GM12873 (cell line): Measurements from ENCODE around the gene SH3YL1.

Experiments
- TF ChIP-seq, protein P1 (sequence below): IDR thresholded peaks from 2 replicates; pipeline ENCODE4 v1.5.1; 2012; ENCODE audit warnings: low read depth, mild to moderate bottlenecking, moderate library complexity, low read length, control low read depth; ENCODE audit not compliant: insufficient read depth; ENCODE audit errors: missing control alignments

The SH3YL1 gene

DNA sequence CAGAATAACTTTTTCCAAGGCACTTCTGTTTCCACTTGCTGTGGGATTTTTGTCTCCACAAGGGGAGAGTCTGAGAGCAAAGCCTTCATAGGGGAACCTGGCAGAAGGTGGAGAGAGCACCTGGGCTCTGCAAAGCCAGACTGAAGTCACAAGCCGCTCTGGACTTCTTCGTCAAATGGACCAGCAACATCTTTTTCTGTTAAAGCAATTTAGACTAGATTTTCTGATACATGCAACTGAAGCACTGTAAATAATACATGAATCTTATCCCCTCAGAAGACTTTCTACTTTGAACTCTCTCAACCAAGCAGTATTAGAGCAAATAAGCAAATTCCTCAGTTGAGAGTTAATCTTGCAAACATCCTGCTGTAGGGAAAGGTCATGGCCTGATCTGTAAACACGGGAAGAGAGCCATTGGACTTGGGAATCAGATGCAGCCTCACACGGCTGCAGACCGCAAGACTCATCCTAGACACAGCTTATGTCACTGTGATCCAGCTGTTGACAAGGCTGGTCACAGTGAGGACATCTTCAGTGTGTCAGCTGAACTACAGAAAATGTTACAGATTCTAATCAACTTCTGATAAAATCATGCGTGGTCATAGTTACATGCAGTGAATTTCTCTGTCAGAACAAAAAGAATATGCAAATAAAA, 3.2 kb downstream of the SH3YL1 start:
- TF ChIP-seq, protein P1, sequence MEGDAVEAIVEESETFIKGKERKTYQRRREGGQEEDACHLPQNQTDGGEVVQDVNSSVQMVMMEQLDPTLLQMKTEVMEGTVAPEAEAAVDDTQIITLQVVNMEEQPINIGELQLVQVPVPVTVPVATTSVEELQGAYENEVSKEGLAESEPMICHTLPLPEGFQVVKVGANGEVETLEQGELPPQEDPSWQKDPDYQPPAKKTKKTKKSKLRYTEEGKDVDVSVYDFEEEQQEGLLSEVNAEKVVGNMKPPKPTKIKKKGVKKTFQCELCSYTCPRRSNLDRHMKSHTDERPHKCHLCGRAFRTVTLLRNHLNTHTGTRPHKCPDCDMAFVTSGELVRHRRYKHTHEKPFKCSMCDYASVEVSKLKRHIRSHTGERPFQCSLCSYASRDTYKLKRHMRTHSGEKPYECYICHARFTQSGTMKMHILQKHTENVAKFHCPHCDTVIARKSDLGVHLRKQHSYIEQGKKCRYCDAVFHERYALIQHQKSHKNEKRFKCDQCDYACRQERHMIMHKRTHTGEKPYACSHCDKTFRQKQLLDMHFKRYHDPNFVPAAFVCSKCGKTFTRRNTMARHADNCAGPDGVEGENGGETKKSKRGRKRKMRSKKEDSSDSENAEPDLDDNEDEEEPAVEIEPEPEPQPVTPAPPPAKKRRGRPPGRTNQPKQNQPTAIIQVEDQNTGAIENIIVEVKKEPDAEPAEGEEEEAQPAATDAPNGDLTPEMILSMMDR: no peak

DNA sequence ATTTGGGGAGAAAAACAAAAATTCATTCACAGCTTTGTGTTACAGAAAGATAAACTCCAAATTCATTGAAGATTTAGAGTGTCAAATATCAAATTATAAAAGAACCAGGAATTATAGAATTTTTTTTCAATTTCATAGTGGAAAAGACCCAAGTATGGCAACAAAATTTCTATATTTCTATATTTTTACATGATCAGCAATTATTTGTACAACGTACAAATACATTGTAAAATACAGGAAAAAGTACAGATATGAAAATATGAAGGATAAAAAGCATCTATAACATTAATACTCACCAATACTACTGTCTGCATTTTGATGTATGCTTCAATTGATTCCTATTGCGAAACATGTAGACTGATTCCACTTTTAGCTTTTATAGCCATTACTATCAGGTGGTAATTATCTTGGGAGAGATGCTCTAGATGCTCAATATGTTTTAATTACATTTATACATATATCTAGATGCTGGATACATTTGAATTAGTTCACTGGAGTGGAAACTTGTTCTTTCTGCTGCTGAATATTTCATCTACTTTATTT, 4.0 kb downstream of the SH3YL1 start:
- TF ChIP-seq, protein P1: no peak

DNA sequence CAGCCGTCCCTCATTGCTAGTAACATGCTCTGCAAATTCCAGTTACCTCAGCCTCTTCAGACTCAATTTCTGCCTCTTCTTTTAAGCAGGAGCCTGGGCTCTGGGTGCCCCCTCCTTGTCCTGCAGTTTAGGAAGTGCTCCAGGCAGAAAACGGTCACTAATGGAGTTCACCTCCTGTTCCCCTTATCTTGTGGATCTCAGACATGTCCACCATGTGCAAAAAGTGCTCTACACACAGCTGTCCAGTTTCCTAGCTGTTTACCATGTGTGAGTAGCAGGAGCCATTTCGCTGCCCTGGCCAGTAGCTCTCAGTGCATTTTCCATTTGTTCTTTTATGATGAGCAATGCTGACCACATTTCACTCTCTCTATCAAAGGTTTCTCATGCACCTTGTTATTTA, 4.9 kb downstream of the SH3YL1 start:
- TF ChIP-seq, protein P1: no peak

DNA sequence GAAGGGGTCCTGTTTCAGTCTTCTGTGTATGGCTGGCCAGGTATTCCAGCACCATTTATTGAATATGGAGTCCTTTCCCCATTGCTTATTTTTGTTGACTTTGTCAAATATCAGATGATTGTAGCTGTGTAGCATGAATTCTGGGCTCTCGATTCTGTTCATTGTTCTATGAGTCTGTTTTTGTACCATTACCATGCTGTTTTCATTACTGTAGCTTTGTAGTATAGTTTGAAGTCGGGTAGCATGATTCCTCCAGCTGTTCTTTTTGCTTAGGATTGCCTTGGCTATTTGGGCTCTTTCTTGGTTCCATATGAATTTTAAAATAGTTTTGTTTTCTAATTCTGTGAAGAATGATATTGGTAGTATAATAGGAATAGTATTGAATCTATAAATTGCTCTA, 6.0 kb downstream of the SH3YL1 start:
- TF ChIP-seq, protein P1: no peak

DNA sequence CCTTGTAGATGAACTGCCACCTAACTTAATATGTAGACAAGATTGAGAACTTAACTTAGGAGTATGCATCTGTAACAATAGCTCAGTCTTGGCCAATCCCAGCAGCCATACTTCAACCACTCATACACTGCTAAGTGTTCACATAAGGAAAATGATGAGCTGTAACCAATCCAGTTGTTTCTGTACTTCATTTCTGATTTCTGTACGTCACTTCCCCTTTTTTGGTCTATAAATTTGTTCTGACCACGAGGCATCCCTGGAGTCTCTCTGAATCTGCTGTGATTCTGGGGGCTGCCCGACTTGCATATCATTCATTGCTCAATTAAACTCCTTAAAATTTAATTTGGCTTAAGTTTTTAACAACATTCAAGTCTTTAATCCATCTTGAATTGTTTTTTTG, 6.4 kb downstream of the SH3YL1 start:
- TF ChIP-seq, protein P1: no peak

DNA sequence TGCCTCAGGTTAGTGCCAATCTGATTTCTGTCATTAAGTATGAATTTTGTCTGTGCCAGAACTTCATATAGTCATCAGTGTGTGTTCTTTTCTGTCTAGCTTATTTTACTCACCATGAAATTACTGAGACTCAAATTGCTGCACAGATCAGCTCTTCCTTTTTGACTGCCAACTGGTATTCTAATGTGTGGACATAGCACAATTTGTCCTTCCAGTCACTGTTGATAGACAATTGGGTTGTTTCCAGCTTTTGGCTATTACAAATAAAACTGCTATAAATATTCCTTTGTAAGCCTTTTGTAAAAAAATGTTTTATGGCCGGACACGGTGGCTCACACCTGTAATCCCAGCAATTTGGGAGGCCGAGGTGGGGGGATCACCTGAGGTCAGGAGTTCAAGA, 7.7 kb downstream of the SH3YL1 start:
- TF ChIP-seq, protein P1: no peak

DNA sequence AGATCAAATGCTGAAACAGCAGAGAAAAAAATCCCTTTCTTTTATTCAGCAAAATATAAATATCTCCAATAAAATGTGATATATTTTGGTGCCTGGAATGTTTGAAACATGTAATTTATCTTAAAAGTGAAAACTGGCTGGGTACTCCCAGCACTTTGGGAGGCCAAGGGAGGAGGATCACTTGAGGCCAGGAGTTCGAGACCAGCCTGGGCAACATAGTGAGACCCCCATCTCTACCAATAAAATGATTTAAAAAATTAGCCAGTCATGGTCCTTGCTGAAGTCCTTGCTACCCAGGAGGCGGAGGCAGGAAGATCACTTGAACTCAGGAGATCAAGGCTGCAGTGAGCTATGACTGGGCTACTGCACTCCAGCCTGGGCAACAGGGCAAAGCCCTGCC, 8.6 kb downstream of the SH3YL1 start:
- TF ChIP-seq, protein P1: no peak
